ENCODE measurements around the gene CPTP.

CPTP gene

GRCh38 chr1:1320666-1321448 lies 3.7 kb upstream of the CPTP start:
- no peak for DNase-seq

- no peak for DNase-seq
Observed at GRCh38 chr1:1321477-1321876, 3.1 kb upstream of the CPTP start.

GRCh38 chr1:1322418-1322817 lies 2.2 kb upstream of the CPTP start:
- DNase-seq = no peak

GRCh38 chr1:1322952-1323351 lies 1.6 kb upstream of the CPTP start:
- DNase-seq = no peak

GRCh38 chr1:1324084-1324523 lies 498 bp upstream of the CPTP start:
- no peak for DNase-seq

- DNase-seq = no peak
Observed at GRCh38 chr1:1325288-1326074, 879 bp downstream of the CPTP start.

- DNase-seq = no peak
Observed at GRCh38 chr1:1326075-1326605, 1.5 kb downstream of the CPTP start.

- no peak for DNase-seq
Observed at GRCh38 chr1:1327291-1327690, 2.7 kb downstream of the CPTP start.

- DNase-seq = no peak
Observed at GRCh38 chr1:1328254-1328653, 3.7 kb downstream of the CPTP start.

GRCh38 chr1:1329304-1330210 lies 5.0 kb downstream of the CPTP start:
- no peak for DNase-seq

GRCh38 chr1:1330366-1331067 lies 5.9 kb downstream of the CPTP start:
- no peak for DNase-seq

GRCh38 chr1:1331068-1331965 lies 6.7 kb downstream of the CPTP start, which contains the start of gene TAS1R3:
Gene TAS1R3, plus strand, starts transcription at chr1:1331280. Its CDS starts 66 bp downstream, at chr1:1331346.
- DNase-seq = no peak

- DNase-seq = no peak
Observed at GRCh38 chr1:1332031-1332755, 7.6 kb downstream of the CPTP start.

GRCh38 chr1:1332774-1333480 lies 8.3 kb downstream of the CPTP start:
- no peak for DNase-seq

GRCh38 chr1:1333551-1334241 lies 9.1 kb downstream of the CPTP start:
- no peak for DNase-seq

- DNase-seq = no peak
Observed at GRCh38 chr1:1334835-1335234, 10.2 kb downstream of the CPTP start.

GRCh38 chr1:1335283-1335682 lies 10.7 kb downstream of the CPTP start:
- no peak for DNase-seq

GRCh38 chr1:1335792-1336248 lies 11.2 kb downstream of the CPTP start:
- no peak for DNase-seq

GRCh38 chr1:1336446-1336845 lies 11.8 kb downstream of the CPTP start:
- DNase-seq = no peak
